OCI-LY1 (cell line): ENCODE measurements around the gene XPO4.

Experiments used
- EZH2 ChIP-seq: fragments of 200-600 bp; sonication (generic), shearing (Covaris generic); IDR thresholded peaks from 2 replicates; pipeline ENCODE4 v1.8.0; 2017; ENCODE audit warnings: borderline replicate concordance, mixed run types, mild to moderate bottlenecking, antibody characterized with exemption, low read length, moderate library complexity, mixed read lengths
- TF ChIP-seq, protein P1 (sequence below): fragments of 200-600 bp; sonication (generic), shearing (Covaris generic); IDR thresholded peaks from 2 replicates; pipeline ENCODE4 v1.5.1; 2017; ENCODE audit warnings: mild to moderate bottlenecking, antibody characterized with exemption, low read length, moderate library complexity, mixed read lengths

DNA sequence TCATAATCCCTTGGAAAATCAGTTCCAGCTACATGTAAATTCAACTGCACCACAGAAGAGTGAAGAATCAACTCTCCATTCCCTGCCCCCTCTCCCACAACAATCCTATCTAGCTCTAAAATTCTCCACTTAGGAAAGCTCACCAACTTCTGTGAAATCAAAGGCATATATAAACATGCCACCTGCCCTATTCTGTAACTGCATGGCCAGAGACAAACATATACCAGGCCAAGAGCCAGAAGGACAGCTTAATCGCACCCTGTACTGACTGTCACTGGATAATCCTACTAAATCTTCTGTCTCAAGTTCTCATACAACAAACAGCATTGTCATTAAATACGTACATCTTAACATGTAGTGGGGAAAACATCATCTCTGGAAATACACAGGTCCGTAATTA is 70.6 kb downstream of the XPO4 start:
- TF ChIP-seq, protein P1, sequence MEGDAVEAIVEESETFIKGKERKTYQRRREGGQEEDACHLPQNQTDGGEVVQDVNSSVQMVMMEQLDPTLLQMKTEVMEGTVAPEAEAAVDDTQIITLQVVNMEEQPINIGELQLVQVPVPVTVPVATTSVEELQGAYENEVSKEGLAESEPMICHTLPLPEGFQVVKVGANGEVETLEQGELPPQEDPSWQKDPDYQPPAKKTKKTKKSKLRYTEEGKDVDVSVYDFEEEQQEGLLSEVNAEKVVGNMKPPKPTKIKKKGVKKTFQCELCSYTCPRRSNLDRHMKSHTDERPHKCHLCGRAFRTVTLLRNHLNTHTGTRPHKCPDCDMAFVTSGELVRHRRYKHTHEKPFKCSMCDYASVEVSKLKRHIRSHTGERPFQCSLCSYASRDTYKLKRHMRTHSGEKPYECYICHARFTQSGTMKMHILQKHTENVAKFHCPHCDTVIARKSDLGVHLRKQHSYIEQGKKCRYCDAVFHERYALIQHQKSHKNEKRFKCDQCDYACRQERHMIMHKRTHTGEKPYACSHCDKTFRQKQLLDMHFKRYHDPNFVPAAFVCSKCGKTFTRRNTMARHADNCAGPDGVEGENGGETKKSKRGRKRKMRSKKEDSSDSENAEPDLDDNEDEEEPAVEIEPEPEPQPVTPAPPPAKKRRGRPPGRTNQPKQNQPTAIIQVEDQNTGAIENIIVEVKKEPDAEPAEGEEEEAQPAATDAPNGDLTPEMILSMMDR = no peak
- no peak for TF ChIP-seq EZH2
